ENCODE results near the gene TPH2. TPM values are rescaled to one million over a fixed set of nuclear protein-coding genes. Genes with fewer than 3 reads are reported as not detected.

Gene TPH2
- total RNA-seq, 1 experiment from 2014 or later, result 0.66 TPM

DNA sequence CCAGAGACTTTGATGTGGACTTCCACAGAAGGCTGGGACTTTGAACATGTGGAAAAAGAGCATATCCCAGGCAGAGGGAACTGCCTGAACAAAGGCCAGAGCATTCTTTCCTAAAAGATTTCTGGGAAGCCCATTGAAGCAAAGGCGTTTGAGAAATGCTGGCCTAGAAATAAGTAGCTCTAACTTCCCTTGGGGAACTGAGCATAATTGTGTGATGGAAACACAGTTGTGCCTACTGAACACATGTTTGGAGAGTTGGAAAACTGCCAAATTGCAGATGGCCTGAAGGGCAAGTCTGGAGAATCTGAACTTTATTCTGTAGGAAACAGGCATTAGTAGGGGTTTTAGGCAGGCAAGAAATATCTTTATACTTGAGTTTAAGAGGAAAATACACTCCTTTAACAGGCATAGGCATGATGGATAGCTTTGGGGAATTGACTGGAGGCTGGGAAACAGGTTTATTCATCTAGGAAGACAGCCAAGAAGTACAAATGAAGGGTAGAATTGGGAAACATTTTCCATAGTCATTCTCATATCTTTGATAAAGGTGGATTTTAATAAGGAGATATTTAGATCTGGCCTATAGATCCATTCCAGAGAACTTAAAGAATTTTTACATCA is 134.1 kb downstream of the TPH2 start:
- H4K91ac ChIP-seq (ENCODE audit: insufficient read length, low read depth, low read length), result no peak overlapping the region
- Mint-ChIP-seq H3K9me3 (peaks cover 20 to 24% of the 10 kb centered on the region in 2 experiments), H3K27me3 (ENCODE audit: low read depth) (no peaks in the 10 kb centered on the region; the same call in 1 of the 2 replicates), H3K4me1 (peaks cover 0 to 7% of the 10 kb centered on the region in 2 experiments; a peak in 1 of 4 replicates), H3K27ac (no peak overlapping the region), H3K4me3 (no peak overlapping the region), H3K36me3 (ENCODE audit: insufficient read depth in 1 of 3, low read depth in 3 of 3) (peaks cover 7 to 18% (median 15%) of the 10 kb centered on the region in 3 experiments; a peak in 6 of 7 replicates)
- no peak overlapping the region for H3K4ac ChIP-seq (ENCODE audit: low read depth, low read length)
- H3K79me1 ChIP-seq (ENCODE audit: insufficient read depth, low read depth, low read length, poor library complexity, severe bottlenecking), result no peaks in the 10 kb centered on the region
- no peak overlapping the region for H3K23ac ChIP-seq (ENCODE audit: insufficient read length, low read depth, low read length)
- no peaks in the 10 kb centered on the region for H3K4me1 ChIP-seq (ENCODE audit: insufficient read depth, low read length)
- H2BK12ac ChIP-seq (ENCODE audit: insufficient read length, low read depth, low read length), result no peak overlapping the region
- no peak overlapping the region for H2AK5ac ChIP-seq (ENCODE audit: insufficient read length, low read length)
- no peak overlapping the region for H4K5ac ChIP-seq (ENCODE audit: insufficient read length, low read depth, low read length)
- H2AFZ ChIP-seq (ENCODE audit: low read length), result no peak overlapping the region
- no peak for DNase-seq
- H2BK5ac ChIP-seq (ENCODE audit: insufficient read length, low read length), result no peak overlapping the region
- no peak overlapping the region for H3K27ac ChIP-seq (ENCODE audit: insufficient read length, low read depth, low read length)
- H3K9ac ChIP-seq (ENCODE audit: extremely low read depth, insufficient read length, low read length), result no peak overlapping the region
- WGBS (ENCODE audit: extremely low coverage, insufficient read length, low lambda C conversion rate), result no CpG with 5 or more reads among the region's 1 CpG
- H3K23me2 ChIP-seq (ENCODE audit: insufficient read length, low read depth, low read length, poor library complexity, severe bottlenecking), result no peaks in the 10 kb centered on the region
- no peak overlapping the region for H3K14ac ChIP-seq (ENCODE audit: insufficient read depth, low read length)
- no peaks in the 10 kb centered on the region for H3K79me2 ChIP-seq (ENCODE audit: insufficient read depth, low read length)
- H3K9me3 ChIP-seq (ENCODE audit: control insufficient read depth, low read depth, low read length), result no peaks in the 10 kb centered on the region
- no peak overlapping the region for H3K4me2 ChIP-seq (ENCODE audit: insufficient read depth, insufficient read length, low read length)
- TF ChIP-seq, protein P1, sequence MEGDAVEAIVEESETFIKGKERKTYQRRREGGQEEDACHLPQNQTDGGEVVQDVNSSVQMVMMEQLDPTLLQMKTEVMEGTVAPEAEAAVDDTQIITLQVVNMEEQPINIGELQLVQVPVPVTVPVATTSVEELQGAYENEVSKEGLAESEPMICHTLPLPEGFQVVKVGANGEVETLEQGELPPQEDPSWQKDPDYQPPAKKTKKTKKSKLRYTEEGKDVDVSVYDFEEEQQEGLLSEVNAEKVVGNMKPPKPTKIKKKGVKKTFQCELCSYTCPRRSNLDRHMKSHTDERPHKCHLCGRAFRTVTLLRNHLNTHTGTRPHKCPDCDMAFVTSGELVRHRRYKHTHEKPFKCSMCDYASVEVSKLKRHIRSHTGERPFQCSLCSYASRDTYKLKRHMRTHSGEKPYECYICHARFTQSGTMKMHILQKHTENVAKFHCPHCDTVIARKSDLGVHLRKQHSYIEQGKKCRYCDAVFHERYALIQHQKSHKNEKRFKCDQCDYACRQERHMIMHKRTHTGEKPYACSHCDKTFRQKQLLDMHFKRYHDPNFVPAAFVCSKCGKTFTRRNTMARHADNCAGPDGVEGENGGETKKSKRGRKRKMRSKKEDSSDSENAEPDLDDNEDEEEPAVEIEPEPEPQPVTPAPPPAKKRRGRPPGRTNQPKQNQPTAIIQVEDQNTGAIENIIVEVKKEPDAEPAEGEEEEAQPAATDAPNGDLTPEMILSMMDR (conservative IDR thresholded peaks at IDR 0.05), result no peak
- H3K56ac ChIP-seq (ENCODE audit: insufficient read length, low read depth, low read length), result no peak overlapping the region
- no peak overlapping the region for H3T11ph ChIP-seq (ENCODE audit: low read length)
- no peak overlapping the region for H2BK20ac ChIP-seq (ENCODE audit: low read depth, low read length, poor library complexity, severe bottlenecking)
- no peak overlapping the region for H3K18ac ChIP-seq (ENCODE audit: insufficient read length, low read depth, low read length)
- H2BK15ac ChIP-seq (ENCODE audit: low read depth, low read length), result no peak overlapping the region
- H4K20me1 ChIP-seq (ENCODE audit: control insufficient read depth, insufficient read depth, insufficient read length), result no peaks in the 10 kb centered on the region
- H3K27me3 ChIP-seq (ENCODE audit: insufficient read depth, low read length), result no peaks in the 10 kb centered on the region
- no peak overlapping the region for H2BK120ac ChIP-seq (ENCODE audit: low read depth, low read length, poor library complexity, severe bottlenecking)
- H4K8ac ChIP-seq (replicated peaks; ENCODE audit: insufficient read length, low read depth, low read length), result no peak overlapping the region

Data from H9 (cell line).